HCT116 (cell line): ENCODE data around the gene ADAM10.

ENCODE experiments used
- CTCF ChIP-seq, 3 experiments: fragments of 200-600 bp in 1 of 3; sonication (generic) in 1 of 3; IDR thresholded peaks in 2 of 3; conservative IDR thresholded peaks in 1 of 3; 2 replicates each; pipeline ENCODE4 v1.5.1; 2012 to 2017; ENCODE audit warnings: low read depth in 2 of 3, low read length in 2 of 3, antibody characterized with exemption in 1 of 3, borderline replicate concordance in 1 of 3, control low read depth in 1 of 3, mild to moderate bottlenecking in 1 of 3, mixed read lengths in 1 of 3, mixed run types in 1 of 3, moderate library complexity in 1 of 3; ENCODE audit not compliant: insufficient read depth in 1 of 3
- EZH2 ChIP-seq: fragments of 200-600 bp; sonication (generic); IDR thresholded peaks from 2 replicates; pipeline ENCODE4 v1.6.1; 2017; ENCODE audit warnings: antibody characterized with exemption, mixed run types
- EZH2phosphoT487 ChIP-seq: fragments of 200-600 bp; IDR thresholded peaks from 2 replicates; pipeline ENCODE4 v1.6.1; 2018; ENCODE audit warnings: antibody characterized with exemption, borderline replicate concordance
- POLR2A ChIP-seq: IDR thresholded peaks from 2 replicates; pipeline ENCODE4 v1.7.0; 2011; ENCODE audit warnings: borderline replicate concordance; ENCODE audit not compliant: insufficient read depth, insufficient read length; ENCODE audit errors: extremely low read depth
- POLR2AphosphoS5 ChIP-seq: IDR thresholded peaks from 2 replicates; pipeline ENCODE4 v1.6.1; 2011; ENCODE audit warnings: mild to moderate bottlenecking, low read depth, low read length, moderate library complexity
- RAD21 ChIP-seq: IDR thresholded peaks from 2 replicates; pipeline ENCODE4 v1.6.1; 2012; ENCODE audit warnings: low read depth, mild to moderate bottlenecking
- ZFX ChIP-seq: fragments of 450-650 bp; IDR thresholded peaks from 2 replicates; pipeline ENCODE4 v1.6.1; 2017
- TF ChIP-seq, protein P1 (sequence below): IDR thresholded peaks from 2 replicates; pipeline ENCODE4 v1.6.1; 2012
- TF ChIP-seq, protein P2 (sequence below): IDR thresholded peaks from 2 replicates; pipeline ENCODE4 v1.6.1; 2011; ENCODE audit warnings: mild to moderate bottlenecking, low read length, moderate library complexity; ENCODE audit not compliant: insufficient replicate concordance; ENCODE audit errors: extremely low read depth

- TF ChIP-seq CTCF (IDR thresholded peaks at IDR 0.05 in 2 of 3, conservative IDR thresholded peaks at IDR 0.05 in 1 of 3; ENCODE audit: borderline replicate concordance in 1 of 3, insufficient read depth in 1 of 3, low read depth in 2 of 3, low read length in 2 of 3) (no peak), EZH2 (no peak), POLR2A (peak; percentile 21), POLR2AphosphoS5 (peak; percentile 84), RAD21 (no peak), ZFX (peak; percentile 62; the same call in 1 of the 2 replicates), EZH2phosphoT487 (no peak)
- TF ChIP-seq, protein P1, sequence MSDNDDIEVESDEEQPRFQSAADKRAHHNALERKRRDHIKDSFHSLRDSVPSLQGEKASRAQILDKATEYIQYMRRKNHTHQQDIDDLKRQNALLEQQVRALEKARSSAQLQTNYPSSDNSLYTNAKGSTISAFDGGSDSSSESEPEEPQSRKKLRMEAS = peak; percentile 82
- TF ChIP-seq, protein P2, sequence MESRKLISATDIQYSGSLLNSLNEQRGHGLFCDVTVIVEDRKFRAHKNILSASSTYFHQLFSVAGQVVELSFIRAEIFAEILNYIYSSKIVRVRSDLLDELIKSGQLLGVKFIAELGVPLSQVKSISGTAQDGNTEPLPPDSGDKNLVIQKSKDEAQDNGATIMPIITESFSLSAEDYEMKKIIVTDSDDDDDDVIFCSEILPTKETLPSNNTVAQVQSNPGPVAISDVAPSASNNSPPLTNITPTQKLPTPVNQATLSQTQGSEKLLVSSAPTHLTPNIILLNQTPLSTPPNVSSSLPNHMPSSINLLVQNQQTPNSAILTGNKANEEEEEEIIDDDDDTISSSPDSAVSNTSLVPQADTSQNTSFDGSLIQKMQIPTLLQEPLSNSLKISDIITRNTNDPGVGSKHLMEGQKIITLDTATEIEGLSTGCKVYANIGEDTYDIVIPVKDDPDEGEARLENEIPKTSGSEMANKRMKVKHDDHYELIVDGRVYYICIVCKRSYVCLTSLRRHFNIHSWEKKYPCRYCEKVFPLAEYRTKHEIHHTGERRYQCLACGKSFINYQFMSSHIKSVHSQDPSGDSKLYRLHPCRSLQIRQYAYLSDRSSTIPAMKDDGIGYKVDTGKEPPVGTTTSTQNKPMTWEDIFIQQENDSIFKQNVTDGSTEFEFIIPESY = no peak
Observed at GRCh38 chr15:58749532-58750337, at the start of gene ADAM10.
